Parathyroid adenoma (tissue), 2 donors: ENCODE results near the gene ZFTA.

Experiments used
- H2AFZ ChIP-seq: fragments of 300-600 bp; sonication (generic); one replicate; pipeline ENCODE4 v1.7.0; 2017; ENCODE audit warnings: antibody characterized with exemption, mild to moderate bottlenecking
- H3K27ac ChIP-seq: fragments of 300-600 bp; sonication (generic); one replicate; pipeline ENCODE4 v1.7.0; 2017
- H3K27me3 ChIP-seq: fragments of 300-600 bp; sonication (generic); one replicate; pipeline ENCODE4 v1.7.0; 2017; ENCODE audit warnings: low read length; ENCODE audit not compliant: control insufficient read depth, insufficient read depth
- H3K36me3 ChIP-seq: fragments of 300-600 bp; sonication (generic); one replicate; pipeline ENCODE4 v1.7.0; 2017; ENCODE audit warnings: low read length; ENCODE audit not compliant: control insufficient read depth, insufficient read depth
- H3K4me1 ChIP-seq: fragments of 300-600 bp; sonication (generic); one replicate; pipeline ENCODE4 v1.7.0; 2017; ENCODE audit warnings: control low read depth
- H3K4me2 ChIP-seq: fragments of 300-600 bp; sonication (generic); one replicate; pipeline ENCODE4 v1.7.0; 2017; ENCODE audit warnings: low read length
- H3K4me3 ChIP-seq: fragments of 300-600 bp; sonication (generic); one replicate; pipeline ENCODE4 v1.7.0; 2017; ENCODE audit warnings: low read depth, low read length
- H3K79me2 ChIP-seq: fragments of 300-600 bp; sonication (generic); one replicate; pipeline ENCODE4 v1.7.0; 2017; ENCODE audit warnings: control low read depth
- H3K9ac ChIP-seq: fragments of 300-600 bp; sonication (generic); one replicate; pipeline ENCODE4 v1.7.0; 2017; ENCODE audit warnings: mild to moderate bottlenecking
- H3K9me3 ChIP-seq: fragments of 300-600 bp; sonication (generic); one replicate; pipeline ENCODE4 v1.7.0; 2017; ENCODE audit warnings: low read length; ENCODE audit not compliant: control insufficient read depth
- CTCF ChIP-seq: fragments of 300-600 bp; sonication (generic); IDR thresholded peaks from one replicate; pipeline ENCODE4 v1.7.0; 2017; ENCODE audit warnings: antibody characterized with exemption, mild to moderate bottlenecking
- donor health status: primary hyperparathyroidism.

The ZFTA gene

GRCh38 chr11:63769042-63769713 lies 603 bp upstream of the ZFTA start:
- Histone ChIP-seq H3K79me2 (no peaks in the 10 kb centered on the region), H3K4me1 (no peaks in the 10 kb centered on the region), H3K9ac (no peak overlapping the region), H3K9me3 (no peaks in the 10 kb centered on the region), H3K27ac (no peak overlapping the region), H3K36me3 (no peaks in the 10 kb centered on the region), H3K27me3 (no peaks in the 10 kb centered on the region), H2AFZ (peak overlapping the region; percentile 85), H3K4me3 (peak overlapping the region; percentile 5), H3K4me2 (peak overlapping the region; percentile 57)
- no peak for TF ChIP-seq CTCF

GRCh38 chr11:63767565-63768236 lies 874 bp downstream of the ZFTA start:
- no peaks in the 10 kb centered on the region for H3K4me1 ChIP-seq
- no peaks in the 10 kb centered on the region for H3K9me3 ChIP-seq

GRCh38 chr11:63767267-63767564 lies 1.4 kb downstream of the ZFTA start:
- no peaks in the 10 kb centered on the region for H3K4me1 ChIP-seq

More at GRCh38 chr11:63767565-63768236, 874 bp downstream of the ZFTA start:
- Histone ChIP-seq H3K4me3 (peak overlapping the region; percentile 66), H3K9ac (no peak overlapping the region), H3K36me3 (no peaks in the 10 kb centered on the region), H2AFZ (peak overlapping the region; percentile 79), H3K27ac (no peak overlapping the region), H3K4me2 (peak overlapping the region; percentile 78), H3K79me2 (no peaks in the 10 kb centered on the region), H3K27me3 (no peaks in the 10 kb centered on the region)
- no peak for TF ChIP-seq CTCF

GRCh38 chr11:63766531-63767235 lies 1.9 kb downstream of the ZFTA start:
- no peak overlapping the region for H3K4me2 ChIP-seq
- no peaks in the 10 kb centered on the region for H3K9me3 ChIP-seq
- no peak for TF ChIP-seq CTCF
- H3K9ac ChIP-seq, result no peak overlapping the region
- H3K27ac ChIP-seq, result no peak overlapping the region
- H2AFZ ChIP-seq, result no peak overlapping the region
- H3K4me1 ChIP-seq, result no peaks in the 10 kb centered on the region
- no peaks in the 10 kb centered on the region for H3K36me3 ChIP-seq
- no peaks in the 10 kb centered on the region for H3K27me3 ChIP-seq
- peak overlapping the region; percentile 66 for H3K4me3 ChIP-seq
- H3K79me2 ChIP-seq, result no peaks in the 10 kb centered on the region

More at GRCh38 chr11:63767267-63767564, 1.4 kb downstream of the ZFTA start:
- TF ChIP-seq CTCF, result no peak
- Histone ChIP-seq H3K27me3 (no peaks in the 10 kb centered on the region), H3K4me2 (peak overlapping the region; percentile 78), H3K9ac (no peak overlapping the region), H3K79me2 (no peaks in the 10 kb centered on the region), H3K4me3 (peak overlapping the region; percentile 66), H2AFZ (peak overlapping the region; percentile 79), H3K9me3 (no peaks in the 10 kb centered on the region), H3K27ac (no peak overlapping the region), H3K36me3 (no peaks in the 10 kb centered on the region)
